H1 (cell line): ENCODE data around the gene MICALL2. TPM values are rescaled to one million over a fixed set of nuclear protein-coding genes. Genes with fewer than 3 reads are reported as not detected.

Source experiments
- ATF2 ChIP-seq: IDR thresholded peaks from 2 replicates; pipeline ENCODE4 v1.6.1; 2012; ENCODE audit warnings: low read length, inconsistent platforms
- CBX8 ChIP-seq: fragments of 300-800, 300-1000 bp; sonication (generic); IDR thresholded peaks from 2 replicates; pipeline ENCODE4 v1.7.1; 2016; ENCODE audit warnings: low read depth, low read length, borderline replicate concordance
- CHD1 ChIP-seq: IDR thresholded peaks from 2 replicates; pipeline ENCODE4 v1.6.1; 2012; ENCODE audit warnings: low read depth, low read length, improper control_type of control experiment
- KDM4A ChIP-seq: IDR thresholded peaks from one replicate; pipeline ENCODE4 v1.7.1; 2012; ENCODE audit warnings: low read depth, mild to moderate bottlenecking, moderate library complexity, low read length, inconsistent platforms; ENCODE audit not compliant: severe bottlenecking
- POLR2AphosphoS5 ChIP-seq: IDR thresholded peaks from 2 replicates; pipeline ENCODE4 v1.6.1; 2011; ENCODE audit warnings: low read depth, low read length
- TEAD4 ChIP-seq: IDR thresholded peaks from 2 replicates; pipeline ENCODE4 v1.6.1; 2012; ENCODE audit warnings: low read depth, low read length, inconsistent platforms, mixed read lengths
- polyA plus RNA-seq, 7 experiments: library from polyadenylated mRNA; depleted of rRNA in 3 of 7; stranded (reverse) in 5 of 7; unstranded in 2 of 7; fragments of >200 nt in 5 of 7; fragments of 200-250 nt in 2 of 7; gene quantifications; 1 replicate in 5 of 7; 2 replicates in 1 of 7; 4 replicates in 1 of 7; pipeline versions ENCODE4 v1.2.1 to v1.2.3, GENCODE V29; 2011 to 2013; ENCODE audit warnings: missing spikeins in 2 of 7, mixed read lengths in 2 of 7
- total RNA-seq: library from RNA; stranded (reverse); fragmentation: NEBNext Ultra II Directional; extraction: Animal tissue kit (Norgen Biotek cat#: 25700); gene quantifications from 2 replicates; pipeline ENCODE4 v1.2.1, GENCODE V29; 2021
- TF ChIP-seq, protein P1 (sequence below), 3 experiments: IDR thresholded peaks; 1 replicate in 2 of 3; 2 replicates in 1 of 3; pipeline versions ENCODE4 v1.5.1 to v1.6.1; 2011; ENCODE audit warnings: low read length in 3 of 3, mild to moderate bottlenecking in 3 of 3, inconsistent platforms in 2 of 3, low read depth in 1 of 3, moderate library complexity in 1 of 3; ENCODE audit not compliant: insufficient read depth in 1 of 3; ENCODE audit errors: control extremely low read depth in 1 of 3

MICALL2 gene
- total and polyA plus RNA-seq, 2 of the 8 experiments (the other 6 are each of a cell fraction or from before 2014, with no cell fraction given) = 5.3 to 8.5 TPM

DNA sequence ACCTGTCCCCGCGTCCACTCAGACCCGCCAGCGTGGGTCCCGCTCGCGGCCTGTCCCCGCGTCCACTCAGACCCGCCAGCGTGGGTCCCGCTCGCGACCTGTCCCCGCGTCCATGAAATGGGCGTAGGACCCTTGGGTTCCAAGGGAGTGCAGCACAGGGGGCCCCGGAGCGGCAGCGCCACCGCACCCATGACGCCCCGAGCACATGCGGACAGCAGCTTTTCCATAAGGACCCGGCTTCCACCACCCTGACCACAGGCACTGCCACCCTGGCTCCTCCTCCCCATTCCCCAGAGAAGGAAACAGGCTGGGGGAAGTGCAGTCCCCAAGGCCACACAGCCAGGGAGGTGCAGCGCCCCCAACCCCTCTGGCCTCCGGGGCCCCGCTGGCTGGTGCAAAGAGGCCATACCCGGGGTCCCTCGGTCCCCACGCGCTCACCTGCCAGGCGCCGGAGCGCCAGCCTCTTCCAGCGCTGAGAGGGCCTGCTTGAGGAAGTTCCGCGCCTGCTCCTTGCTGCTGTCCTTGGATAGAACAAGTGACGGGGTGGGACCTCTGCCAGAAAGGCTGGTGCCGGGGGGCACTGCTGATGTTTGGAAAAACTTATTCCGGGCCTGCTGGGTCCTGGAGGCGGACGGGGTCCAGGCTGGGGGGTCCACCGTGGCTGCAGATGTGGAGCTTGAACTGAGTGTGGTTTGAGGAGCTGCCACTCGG is 14.9 kb downstream of the MICALL2 start (continued):
- TF ChIP-seq, protein P1, sequence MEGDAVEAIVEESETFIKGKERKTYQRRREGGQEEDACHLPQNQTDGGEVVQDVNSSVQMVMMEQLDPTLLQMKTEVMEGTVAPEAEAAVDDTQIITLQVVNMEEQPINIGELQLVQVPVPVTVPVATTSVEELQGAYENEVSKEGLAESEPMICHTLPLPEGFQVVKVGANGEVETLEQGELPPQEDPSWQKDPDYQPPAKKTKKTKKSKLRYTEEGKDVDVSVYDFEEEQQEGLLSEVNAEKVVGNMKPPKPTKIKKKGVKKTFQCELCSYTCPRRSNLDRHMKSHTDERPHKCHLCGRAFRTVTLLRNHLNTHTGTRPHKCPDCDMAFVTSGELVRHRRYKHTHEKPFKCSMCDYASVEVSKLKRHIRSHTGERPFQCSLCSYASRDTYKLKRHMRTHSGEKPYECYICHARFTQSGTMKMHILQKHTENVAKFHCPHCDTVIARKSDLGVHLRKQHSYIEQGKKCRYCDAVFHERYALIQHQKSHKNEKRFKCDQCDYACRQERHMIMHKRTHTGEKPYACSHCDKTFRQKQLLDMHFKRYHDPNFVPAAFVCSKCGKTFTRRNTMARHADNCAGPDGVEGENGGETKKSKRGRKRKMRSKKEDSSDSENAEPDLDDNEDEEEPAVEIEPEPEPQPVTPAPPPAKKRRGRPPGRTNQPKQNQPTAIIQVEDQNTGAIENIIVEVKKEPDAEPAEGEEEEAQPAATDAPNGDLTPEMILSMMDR (IDR thresholded peaks at IDR 0.05; ENCODE audit: control extremely low read depth in 1 of 3, insufficient read depth in 1 of 3, low read depth in 1 of 3, low read length in 3 of 3) = no peak
- no peak for TF ChIP-seq CBX8
- no peak for TF ChIP-seq TEAD4
- no peak for TF ChIP-seq POLR2AphosphoS5
- no peak for TF ChIP-seq KDM4A
- TF ChIP-seq CHD1 = no peak
- TF ChIP-seq ATF2 = no peak
